LNCAP (cell line): ENCODE data around the gene PXMP2.

Experiments used
- TF ChIP-seq, protein P1 (sequence below): fragments of 450-650 bp; IDR thresholded peaks from 2 replicates; pipeline ENCODE4 v1.5.1; 2017; ENCODE audit warnings: mild to moderate bottlenecking

The PXMP2 gene

DNA sequence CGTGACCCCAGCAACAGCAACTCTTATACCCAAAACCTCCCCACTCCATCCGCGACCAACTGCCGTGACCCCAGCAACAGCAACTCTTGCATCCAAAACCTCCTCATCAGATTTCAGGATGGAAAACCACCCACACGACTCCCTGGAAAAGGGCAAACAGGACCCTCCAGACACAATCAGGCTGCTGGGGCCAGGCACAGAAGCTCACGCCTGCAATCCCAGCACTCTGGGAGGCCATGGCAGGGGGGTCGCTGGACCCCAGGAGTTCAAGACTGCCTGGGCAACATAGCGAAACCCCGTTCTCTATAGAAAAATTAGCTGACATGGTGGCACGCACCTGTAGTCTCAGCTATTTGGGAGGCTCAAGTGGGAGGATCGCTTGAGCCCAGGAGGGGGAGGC is 43.0 kb downstream of the PXMP2 start:
- TF ChIP-seq, protein P1, sequence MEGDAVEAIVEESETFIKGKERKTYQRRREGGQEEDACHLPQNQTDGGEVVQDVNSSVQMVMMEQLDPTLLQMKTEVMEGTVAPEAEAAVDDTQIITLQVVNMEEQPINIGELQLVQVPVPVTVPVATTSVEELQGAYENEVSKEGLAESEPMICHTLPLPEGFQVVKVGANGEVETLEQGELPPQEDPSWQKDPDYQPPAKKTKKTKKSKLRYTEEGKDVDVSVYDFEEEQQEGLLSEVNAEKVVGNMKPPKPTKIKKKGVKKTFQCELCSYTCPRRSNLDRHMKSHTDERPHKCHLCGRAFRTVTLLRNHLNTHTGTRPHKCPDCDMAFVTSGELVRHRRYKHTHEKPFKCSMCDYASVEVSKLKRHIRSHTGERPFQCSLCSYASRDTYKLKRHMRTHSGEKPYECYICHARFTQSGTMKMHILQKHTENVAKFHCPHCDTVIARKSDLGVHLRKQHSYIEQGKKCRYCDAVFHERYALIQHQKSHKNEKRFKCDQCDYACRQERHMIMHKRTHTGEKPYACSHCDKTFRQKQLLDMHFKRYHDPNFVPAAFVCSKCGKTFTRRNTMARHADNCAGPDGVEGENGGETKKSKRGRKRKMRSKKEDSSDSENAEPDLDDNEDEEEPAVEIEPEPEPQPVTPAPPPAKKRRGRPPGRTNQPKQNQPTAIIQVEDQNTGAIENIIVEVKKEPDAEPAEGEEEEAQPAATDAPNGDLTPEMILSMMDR: no peak

DNA sequence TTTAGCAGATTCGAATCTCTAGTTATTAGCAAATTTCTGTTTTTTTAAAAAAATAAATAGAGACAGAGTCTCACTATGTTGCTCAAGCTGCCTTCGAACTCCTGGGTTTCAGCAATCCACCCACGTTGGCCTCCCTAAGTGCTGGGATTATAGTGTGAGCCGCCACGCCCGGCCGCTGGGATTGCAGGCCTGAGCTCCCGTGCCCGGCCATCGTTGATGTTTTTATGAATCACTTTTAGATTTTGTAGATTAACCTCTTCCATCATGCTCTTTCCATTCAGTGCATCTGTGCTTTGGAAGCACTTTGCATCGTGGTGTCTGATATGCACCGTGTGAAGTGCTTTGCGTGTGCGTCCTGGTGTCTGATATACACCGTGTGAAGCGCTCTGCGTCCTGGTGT is 44.2 kb downstream of the PXMP2 start:
- TF ChIP-seq, protein P1: no peak

DNA sequence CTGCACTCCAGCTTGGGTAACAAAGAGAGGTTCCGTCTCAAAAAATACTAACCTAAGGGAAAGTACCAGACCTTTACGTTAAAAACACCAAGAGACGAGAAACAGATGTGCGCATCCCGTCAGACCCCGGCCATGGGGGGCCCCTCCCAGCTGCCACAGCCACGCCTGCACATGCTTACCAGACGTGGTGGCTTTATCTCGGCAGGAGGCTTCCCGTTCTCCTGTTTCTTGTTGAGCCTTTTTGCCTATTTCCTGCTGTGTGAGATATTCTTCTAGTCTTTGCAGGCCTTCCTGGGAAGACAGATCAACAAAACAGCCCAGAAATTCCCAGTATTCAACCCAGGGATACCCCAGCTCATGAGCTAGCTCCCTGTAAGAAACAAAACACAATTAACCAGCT is 46.8 kb downstream of the PXMP2 start:
- TF ChIP-seq, protein P1: no peak

DNA sequence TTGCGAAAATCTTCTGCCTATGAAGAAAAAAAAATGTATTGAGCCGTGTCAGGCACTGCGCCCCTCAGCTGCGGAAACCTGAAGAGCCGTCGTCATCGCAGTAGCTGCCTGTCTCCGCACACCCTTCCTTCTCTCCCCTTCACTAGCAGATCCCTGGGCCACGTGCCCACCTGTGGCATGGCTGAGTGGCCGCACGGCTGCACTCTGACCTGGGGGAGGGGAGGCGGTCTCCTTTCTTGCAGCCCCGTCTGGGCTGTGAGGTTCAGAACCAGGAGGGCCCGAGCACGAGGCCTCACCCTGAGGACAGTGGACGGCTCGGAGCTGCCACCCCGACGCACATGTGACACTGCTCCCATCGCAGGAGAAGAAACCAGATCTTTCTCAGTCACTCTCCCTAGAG is 48.1 kb downstream of the PXMP2 start:
- TF ChIP-seq, protein P1: no peak

DNA sequence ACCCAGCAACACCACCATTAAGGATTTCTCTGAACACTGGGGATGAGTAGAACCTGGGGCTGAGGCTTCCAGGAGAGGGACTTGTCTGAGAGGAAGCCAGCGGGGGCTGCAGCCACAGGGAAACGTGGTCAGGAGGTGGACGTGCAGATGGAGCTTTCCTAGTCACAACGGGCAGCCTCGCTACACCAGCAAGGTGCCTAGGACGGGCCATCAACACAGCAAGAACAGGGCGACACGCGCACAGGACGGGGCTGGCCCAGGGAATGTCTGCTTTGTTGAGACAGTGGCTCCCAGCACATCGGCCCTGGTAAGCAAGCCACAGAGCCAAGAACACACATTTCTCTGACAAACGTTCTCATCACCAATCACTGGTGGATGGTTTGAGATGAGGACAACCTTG is 49.0 kb downstream of the PXMP2 start:
- TF ChIP-seq, protein P1: no peak

DNA sequence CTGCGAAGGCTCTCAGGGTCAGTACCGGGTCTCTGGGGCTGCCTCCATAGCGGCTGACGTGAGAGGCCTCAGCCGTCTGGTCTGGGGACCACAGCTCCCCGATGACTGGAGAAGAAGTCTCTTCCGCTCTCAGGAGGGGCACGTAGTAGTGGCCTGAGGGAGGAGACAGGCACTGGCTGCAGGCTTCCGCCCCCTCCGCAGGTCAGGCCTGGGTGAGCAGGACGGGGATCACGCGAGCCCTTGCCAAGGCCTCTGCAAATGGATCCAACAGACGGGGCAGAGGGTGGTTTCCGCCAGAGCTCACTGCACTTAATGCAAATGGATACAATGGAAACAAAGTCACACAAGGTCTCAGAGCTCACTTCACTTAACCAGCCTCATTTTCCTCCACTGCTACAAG is 49.5 kb downstream of the PXMP2 start:
- TF ChIP-seq, protein P1: no peak

DNA sequence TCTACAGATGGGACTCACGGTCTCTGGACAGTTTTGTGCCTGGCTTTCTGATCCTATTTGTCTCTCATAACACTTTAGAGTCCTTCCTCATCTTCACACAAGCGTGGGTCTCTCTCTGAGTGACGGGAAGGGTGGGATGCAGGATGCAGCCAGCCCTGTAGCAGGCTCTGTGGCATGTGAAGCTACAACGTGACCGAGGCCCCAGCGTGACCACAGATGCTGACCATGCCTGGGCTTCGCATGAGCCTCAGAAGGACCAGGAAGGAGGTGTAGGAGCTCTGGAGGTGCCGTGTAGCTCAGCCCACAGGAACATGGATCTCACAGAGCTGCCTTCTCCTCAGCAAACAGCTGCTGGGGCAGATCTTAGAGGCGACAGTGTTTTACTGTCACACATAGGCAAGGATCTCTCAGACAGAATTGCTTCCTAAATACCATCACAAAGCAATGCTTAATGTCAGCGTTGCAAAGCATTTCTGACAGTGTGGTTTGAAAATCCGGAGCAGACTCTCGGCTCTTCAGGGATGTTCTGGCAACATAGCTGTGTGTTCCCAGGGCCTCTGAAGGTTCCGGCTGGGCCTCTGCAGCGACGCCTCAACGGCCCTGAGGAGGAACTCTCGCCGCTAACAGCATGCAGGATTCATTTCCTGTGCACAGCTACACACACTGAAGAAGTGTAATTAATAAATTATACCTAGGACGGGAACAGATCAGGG is 52.4 kb downstream of the PXMP2 start:
- TF ChIP-seq, protein P1: no peak

DNA sequence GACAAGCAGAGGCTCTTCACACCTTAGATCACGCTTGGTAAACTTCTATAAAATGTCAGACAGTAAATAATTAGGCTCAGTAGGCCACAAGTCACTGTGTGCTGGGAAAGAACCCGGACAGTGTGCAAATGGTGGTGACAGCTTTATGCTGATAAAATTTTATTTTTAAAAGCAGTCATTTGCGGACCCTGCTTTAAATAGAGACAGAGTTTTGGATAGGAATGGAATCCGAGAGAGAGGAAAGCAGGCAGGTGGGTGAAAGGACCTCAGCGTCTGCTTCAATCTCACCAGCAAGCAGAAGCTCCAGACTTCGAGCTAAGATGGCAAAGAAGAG is 52.9 kb downstream of the PXMP2 start:
- TF ChIP-seq, protein P1: no peak
